Measurements from ENCODE around the gene EI24. TPM values are rescaled to one million over a fixed set of nuclear protein-coding genes. Genes with fewer than 3 reads are reported as not detected.

Gene EI24
- polyA plus RNA-seq, 1 donor (not counting 4 experiments of a cell fraction or from before 2014, with no cell fraction given) = 263 TPM

DNA sequence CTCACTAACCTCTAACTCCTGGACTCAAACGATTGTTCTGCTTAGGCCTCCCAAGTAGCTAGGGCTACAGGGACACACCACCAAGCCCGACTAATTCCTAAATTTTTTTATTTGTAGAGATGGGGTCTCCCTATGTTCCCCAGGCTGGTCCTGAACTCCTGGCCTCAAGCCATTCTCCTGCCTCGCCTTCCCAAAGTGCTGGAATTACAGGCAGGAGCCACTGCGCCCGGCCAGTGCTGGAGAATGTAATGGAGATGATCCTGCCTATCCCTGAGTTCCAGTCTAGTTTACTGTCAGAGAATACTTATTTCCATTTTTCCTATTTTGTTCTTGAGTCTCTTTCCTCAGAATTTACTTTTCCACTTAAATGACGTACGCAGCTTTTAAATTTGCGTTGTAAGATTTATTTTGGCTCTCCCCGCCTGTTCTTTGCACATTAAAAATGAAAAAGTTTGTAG lies 55.5 kb downstream of the EI24 start, which contains the start of gene CHEK1:
CHEK1 (plus strand) TSS at position 408 of the 458 bp plus-strand sequence. CDS start 1,606 bp downstream, outside the sequence.
- no peaks in the 10 kb centered on the region for H3K9me1 ChIP-seq (ENCODE audit: control insufficient read depth, extremely low read depth, insufficient read depth, low read length)

DNA sequence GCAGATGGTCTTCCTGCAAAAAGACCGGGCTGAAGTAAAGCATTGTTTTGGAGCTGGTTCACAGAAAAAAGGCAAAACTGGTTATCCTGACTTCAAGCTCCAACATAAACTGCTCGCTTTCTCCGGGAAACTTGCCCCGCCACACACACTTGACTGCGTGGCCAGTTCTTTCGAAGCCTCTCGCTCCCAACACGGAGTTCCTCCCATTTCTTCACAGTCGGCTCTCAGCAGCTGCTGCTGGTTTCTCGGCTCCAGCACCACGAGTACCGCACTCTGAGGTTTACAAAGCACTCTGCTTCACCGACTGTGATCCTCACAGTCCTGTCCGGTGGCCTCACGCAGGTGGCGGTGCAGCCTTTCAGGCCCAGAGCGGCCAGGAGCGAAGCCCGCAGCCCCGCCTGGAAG lies 56.0 kb downstream of the EI24 start:
- peak overlapping the region; percentile 93 for H2AFZ ChIP-seq (ENCODE audit: control insufficient read depth, low read length)
- H3K4me3 ChIP-seq (ENCODE audit: control insufficient read depth in 2 of 3, extremely low read depth in 1 of 3, insufficient read depth in 2 of 3, low read depth in 1 of 3, low read length in 3 of 3) = peak overlapping the region; percentile 64 to 77 (median 69)
- FAIRE-seq = no peak
- DNase-seq (ENCODE audit: low read depth, low spot score) = no peak
- H3K9me1 ChIP-seq (ENCODE audit: control insufficient read depth, extremely low read depth, insufficient read depth, low read length) = no peaks in the 10 kb centered on the region
- peaks cover 5 to 17% of the 10 kb centered on the region in 2 experiments for H3K36me3 ChIP-seq (ENCODE audit: control insufficient read depth in 2 of 2, extremely low read depth in 1 of 2, insufficient read depth in 2 of 2, low read length in 2 of 2)
- H3K27me3 ChIP-seq (ENCODE audit: control insufficient read depth, extremely low read depth, insufficient read depth, low read length) = no peaks in the 10 kb centered on the region
- H3K9ac ChIP-seq (ENCODE audit: control insufficient read depth, extremely low read depth, insufficient read depth, low read length) = peak overlapping the region; percentile 77
- TF ChIP-seq, protein P1, sequence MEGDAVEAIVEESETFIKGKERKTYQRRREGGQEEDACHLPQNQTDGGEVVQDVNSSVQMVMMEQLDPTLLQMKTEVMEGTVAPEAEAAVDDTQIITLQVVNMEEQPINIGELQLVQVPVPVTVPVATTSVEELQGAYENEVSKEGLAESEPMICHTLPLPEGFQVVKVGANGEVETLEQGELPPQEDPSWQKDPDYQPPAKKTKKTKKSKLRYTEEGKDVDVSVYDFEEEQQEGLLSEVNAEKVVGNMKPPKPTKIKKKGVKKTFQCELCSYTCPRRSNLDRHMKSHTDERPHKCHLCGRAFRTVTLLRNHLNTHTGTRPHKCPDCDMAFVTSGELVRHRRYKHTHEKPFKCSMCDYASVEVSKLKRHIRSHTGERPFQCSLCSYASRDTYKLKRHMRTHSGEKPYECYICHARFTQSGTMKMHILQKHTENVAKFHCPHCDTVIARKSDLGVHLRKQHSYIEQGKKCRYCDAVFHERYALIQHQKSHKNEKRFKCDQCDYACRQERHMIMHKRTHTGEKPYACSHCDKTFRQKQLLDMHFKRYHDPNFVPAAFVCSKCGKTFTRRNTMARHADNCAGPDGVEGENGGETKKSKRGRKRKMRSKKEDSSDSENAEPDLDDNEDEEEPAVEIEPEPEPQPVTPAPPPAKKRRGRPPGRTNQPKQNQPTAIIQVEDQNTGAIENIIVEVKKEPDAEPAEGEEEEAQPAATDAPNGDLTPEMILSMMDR (optimal IDR thresholded peaks at IDR 0.05 in 1 of 3, IDR thresholded peaks at IDR 0.05 in 1 of 3, conservative IDR thresholded peaks at IDR 0.05 in 1 of 3; ENCODE audit: extremely low read depth in 1 of 3, insufficient read depth in 2 of 3, low read length in 3 of 3) = no peak
- no peak for TF ChIP-seq EZH2 (IDR thresholded peaks at IDR 0.05; ENCODE audit: low read length)
- dilution Hi-C loops (cut with MboI; ENCODE audit: extremely low pct_ligation_motif_present, low sequenced_read_pairs) = no loop called here
- peaks cover 8% of the 10 kb centered on the region for H3K79me2 ChIP-seq (ENCODE audit: control insufficient read depth, insufficient read depth, low read length)
- H3K9me3 ChIP-seq (ENCODE audit: control insufficient read depth, low read depth, low read length) = no peaks in the 10 kb centered on the region
- peak overlapping the region; percentile 94 for H3K4me2 ChIP-seq (ENCODE audit: control insufficient read depth, extremely low read depth, insufficient read depth, low read depth, low read length)
- H4K20me1 ChIP-seq (ENCODE audit: control insufficient read depth, extremely low read depth, insufficient read depth, low read length) = no peaks in the 10 kb centered on the region
- peak overlapping the region; percentile 75 for H3K27ac ChIP-seq (ENCODE audit: control insufficient read depth, insufficient read depth, low read length)
- H3K4me1 ChIP-seq (ENCODE audit: control insufficient read depth, extremely low read depth, insufficient read depth, low read length) = peaks cover 28% of the 10 kb centered on the region

More for the DNA sequence above, 55.5 kb downstream of the EI24 start, which contains the start of gene CHEK1:
- FAIRE-seq = no peak
- Histone ChIP-seq H3K36me3 (ENCODE audit: control insufficient read depth in 2 of 2, extremely low read depth in 1 of 2, insufficient read depth in 2 of 2, low read length in 2 of 2) (peaks cover 5 to 19% of the 10 kb centered on the region in 2 experiments), H4K20me1 (ENCODE audit: control insufficient read depth, extremely low read depth, insufficient read depth, low read length) (no peaks in the 10 kb centered on the region), H3K79me2 (ENCODE audit: control insufficient read depth, insufficient read depth, low read length) (peaks cover 8% of the 10 kb centered on the region), H3K9me3 (ENCODE audit: control insufficient read depth, low read depth, low read length) (no peaks in the 10 kb centered on the region), H2AFZ (ENCODE audit: control insufficient read depth, low read length) (peak within 1 kb of the TSS; percentile 93), H3K27me3 (ENCODE audit: control insufficient read depth, extremely low read depth, insufficient read depth, low read length) (no peaks in the 10 kb centered on the region), H3K4me2 (ENCODE audit: control insufficient read depth, extremely low read depth, insufficient read depth, low read depth, low read length) (peak within 1 kb of the TSS; percentile 94), H3K27ac (ENCODE audit: control insufficient read depth, insufficient read depth, low read length) (peak within 1 kb of the TSS; percentile 75), H3K4me3 (ENCODE audit: control insufficient read depth in 2 of 3, extremely low read depth in 1 of 3, insufficient read depth in 2 of 3, low read depth in 1 of 3, low read length in 3 of 3) (peak within 1 kb of the TSS; percentile 64 to 77 (median 69)), H3K4me1 (ENCODE audit: control insufficient read depth, extremely low read depth, insufficient read depth, low read length) (peaks cover 28% of the 10 kb centered on the region), H3K9ac (ENCODE audit: control insufficient read depth, extremely low read depth, insufficient read depth, low read length) (peak within 1 kb of the TSS; percentile 77)
- no peak for DNase-seq (ENCODE audit: low read depth, low spot score)
- dilution Hi-C loops (cut with MboI; ENCODE audit: extremely low pct_ligation_motif_present, low sequenced_read_pairs) = no loop called here
- no peak for TF ChIP-seq EZH2 (IDR thresholded peaks at IDR 0.05; ENCODE audit: low read length)
- TF ChIP-seq, protein P1 (optimal IDR thresholded peaks at IDR 0.05 in 1 of 3, IDR thresholded peaks at IDR 0.05 in 1 of 3, conservative IDR thresholded peaks at IDR 0.05 in 1 of 3; ENCODE audit: extremely low read depth in 1 of 3, insufficient read depth in 2 of 3, low read length in 3 of 3) = no peak

Measured in keratinocyte (primary cell).